DMS 273 (cell line): ENCODE data around the gene ALDH18A1.
A peak's percentile ranks its signal among the peaks of the same experiment; 100 is the strongest.

Source experiments
- DNase-seq: peaks from one replicate; lab custom pipeline; 2025; ENCODE audit not compliant: unreplicated experiment; lab: John Stamatoyannopoulos, UW

Gene ALDH18A1

DNA sequence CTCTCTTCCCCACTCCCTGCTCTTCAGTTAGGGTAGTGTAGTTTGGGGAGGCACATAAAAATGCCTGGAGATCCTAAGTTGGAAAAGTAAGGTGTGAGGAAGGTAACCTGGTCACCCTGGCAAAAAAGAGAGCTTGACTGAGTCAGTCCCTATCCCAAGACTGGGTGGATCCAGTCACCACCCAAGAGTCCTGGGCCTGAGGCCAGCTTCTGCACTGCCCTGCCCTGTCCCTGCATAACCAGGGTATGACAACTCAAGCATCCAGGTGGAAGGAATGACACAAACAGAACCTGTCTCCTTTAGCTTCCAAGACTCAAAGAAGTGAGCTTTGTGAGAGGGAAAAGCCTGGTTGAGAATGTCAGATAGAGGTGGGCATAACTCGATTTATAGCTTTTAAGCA, 68.5 kb downstream of the ALDH18A1 start:
- DNase-seq = no peak

GRCh38 chr10:95579835-95580535, 76.5 kb downstream of the ALDH18A1 start:
- DNase-seq = no peak

DNA sequence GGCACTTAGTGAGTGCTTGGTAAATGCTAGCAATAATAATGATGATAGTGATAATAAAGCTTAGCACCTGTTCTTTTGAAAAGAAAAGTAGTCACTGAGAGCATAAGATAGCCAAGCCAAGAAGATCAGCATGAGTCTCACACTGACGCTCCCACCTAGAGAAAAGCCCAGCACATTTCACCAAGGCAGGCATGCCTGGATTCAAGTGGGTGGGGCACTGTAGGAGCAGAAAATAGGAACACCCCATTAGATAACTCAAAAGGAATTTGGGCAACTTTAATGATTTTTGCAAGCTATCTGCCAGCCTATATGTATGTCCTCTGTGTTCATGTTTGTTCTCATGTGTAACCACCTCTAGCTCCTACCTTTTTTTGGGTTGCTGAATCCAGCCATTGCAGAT, 77.2 kb downstream of the ALDH18A1 start:
- no peak for DNase-seq

DNA sequence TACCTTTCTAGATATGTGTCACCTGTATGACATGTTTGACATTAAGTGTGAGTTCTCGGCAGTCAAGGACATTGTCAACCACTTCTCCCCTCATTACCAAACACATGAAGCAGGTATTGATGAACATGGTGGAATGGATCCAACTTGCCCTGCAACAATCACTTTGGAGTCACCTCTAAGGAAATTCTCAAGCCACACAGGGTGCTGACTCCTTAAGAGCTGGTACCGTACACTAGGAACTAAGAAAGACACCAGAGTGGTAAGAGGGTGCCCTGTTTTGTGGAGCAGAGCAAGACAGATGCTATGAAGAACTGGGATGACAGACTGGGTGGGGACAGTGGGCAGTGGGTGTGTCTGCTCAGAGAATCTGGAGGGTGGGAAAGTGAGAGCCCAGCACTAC, 77.9 kb downstream of the ALDH18A1 start:
- no peak for DNase-seq

- DNase-seq = no peak
Observed at GRCh38 chr10:95574649-95575365, 81.7 kb downstream of the ALDH18A1 start.

DNA sequence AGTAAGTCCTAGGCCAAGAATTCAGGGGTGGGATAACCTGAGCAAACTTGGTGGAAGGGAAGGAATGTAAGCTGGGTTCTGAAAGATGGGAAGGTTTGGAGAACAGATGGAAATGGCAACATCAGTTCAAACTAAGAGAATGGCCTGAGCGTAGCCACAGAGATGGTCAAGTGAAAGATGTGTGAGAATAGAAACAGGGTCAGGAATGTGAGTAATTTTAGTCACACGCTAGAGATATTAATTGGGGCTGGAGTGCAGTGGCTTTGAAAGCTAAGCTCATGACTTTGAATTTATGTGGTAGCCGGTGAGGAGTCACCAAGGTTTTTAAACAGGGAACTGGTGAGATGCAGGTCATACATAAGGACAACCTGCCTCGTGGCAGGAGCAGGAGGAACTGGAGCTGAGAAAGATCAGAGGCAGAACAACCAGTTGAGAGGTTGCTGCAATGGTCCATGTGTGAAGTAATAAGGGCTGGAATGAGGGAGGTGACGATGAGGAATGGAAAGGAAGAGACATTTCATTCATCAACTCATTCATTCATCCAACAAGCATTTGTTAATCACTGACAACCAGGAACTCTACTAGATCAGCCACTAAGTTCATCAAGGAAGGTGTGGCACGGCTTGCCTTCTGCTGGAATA, 82.4 kb downstream of the ALDH18A1 start:
- DNase-seq = no peak

- DNase-seq = no peak
Observed at GRCh38 chr10:95573527-95573926, 83.0 kb downstream of the ALDH18A1 start.

- DNase-seq = no peak
Observed at GRCh38 chr10:95572131-95572820, 84.2 kb downstream of the ALDH18A1 start.

GRCh38 chr10:95571390-95571789, 85.1 kb downstream of the ALDH18A1 start:
- no peak for DNase-seq

- DNase-seq = no peak
Observed at GRCh38 chr10:95569368-95569767, 87.1 kb downstream of the ALDH18A1 start.

DNA sequence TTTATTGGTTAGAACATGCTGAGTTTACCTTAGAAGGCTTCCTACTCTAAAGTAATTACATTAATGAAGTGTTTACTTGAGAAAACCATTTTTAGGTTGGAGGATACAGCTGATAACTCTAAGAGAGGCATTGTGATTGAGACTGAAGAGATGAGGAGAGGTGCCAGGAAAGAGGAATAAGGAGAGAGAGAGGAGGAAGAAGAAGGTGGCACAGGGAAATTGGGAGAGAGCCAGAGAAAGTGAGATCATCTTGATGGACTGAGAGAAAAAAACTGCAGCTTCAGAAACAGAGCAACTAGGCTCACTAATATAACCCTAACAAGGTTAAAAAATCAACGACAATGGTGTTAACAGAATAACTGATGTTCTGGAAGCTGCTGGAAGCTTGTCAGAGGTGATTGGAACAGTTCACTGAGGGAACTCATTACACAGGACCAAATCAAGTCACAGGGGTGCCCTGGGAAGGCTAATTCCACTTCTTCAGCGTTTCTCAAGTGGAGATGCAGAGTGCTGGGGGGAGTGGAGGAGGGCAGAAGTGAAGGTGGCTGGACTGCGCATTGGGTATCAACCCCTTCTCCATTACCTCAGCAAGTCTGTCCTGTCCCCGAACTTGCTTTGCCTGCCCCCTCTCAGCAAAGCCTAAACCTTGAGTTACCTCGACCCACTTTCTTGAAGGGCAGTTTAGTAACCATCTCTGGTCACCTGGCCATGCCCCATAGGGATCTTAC, 88.4 kb downstream of the ALDH18A1 start:
- peak; percentile 10 for DNase-seq

- no peak for DNase-seq
Observed at GRCh38 chr10:95566136-95566535, 90.4 kb downstream of the ALDH18A1 start.

- DNase-seq = no peak
Observed at GRCh38 chr10:95565336-95565735, 91.2 kb downstream of the ALDH18A1 start.

DNA sequence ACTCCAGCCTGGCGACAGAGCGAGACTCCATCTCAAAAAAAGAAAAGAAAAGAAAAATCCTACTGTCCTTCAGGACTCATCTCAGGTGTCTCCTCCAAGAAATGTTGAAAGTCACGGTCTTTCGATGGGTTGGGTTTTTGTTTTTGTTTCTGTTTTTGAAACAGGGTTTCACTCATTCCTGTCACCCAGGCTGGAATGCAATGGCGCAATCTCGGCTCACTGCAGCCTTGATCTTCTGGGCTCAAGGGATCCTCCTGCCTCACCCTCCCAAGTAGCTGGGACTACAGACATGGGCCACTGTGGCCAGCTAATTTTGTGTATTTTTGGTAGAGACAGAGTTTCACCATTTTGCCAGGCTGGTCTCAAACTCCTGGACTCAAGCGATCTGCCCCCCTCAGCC, 92.2 kb downstream of the ALDH18A1 start:
- DNase-seq = no peak

DNA sequence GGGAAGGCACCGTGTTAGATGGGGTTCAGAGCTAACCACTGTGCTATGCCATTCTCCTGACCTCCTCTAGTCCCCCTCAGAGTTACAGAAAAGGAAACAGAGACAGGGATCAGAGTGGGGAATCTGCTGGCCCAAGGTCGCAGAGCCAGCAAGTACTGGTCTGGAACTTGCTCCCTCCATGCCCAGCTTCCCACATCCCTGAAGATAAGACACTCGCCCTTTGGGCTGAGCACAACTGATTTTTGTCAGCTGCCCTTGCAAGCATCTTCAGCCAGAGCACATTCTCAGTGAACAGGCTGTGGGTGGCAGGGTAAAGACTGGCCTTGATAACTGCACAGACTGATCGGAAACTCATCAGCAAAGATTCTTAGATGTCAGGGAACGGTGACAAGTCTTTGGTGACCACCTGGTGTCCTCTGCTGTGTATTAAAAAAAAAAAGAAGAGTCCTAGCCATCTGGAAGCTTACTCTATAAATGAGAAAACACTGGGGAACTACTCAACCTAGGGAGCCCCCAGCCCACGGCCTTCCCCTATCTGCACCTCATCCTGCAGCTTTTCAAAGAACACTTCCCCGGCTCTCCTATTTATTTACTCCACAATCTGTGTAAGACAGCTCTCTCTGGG, 94.1 kb downstream of the ALDH18A1 start:
- no peak for DNase-seq

DNA sequence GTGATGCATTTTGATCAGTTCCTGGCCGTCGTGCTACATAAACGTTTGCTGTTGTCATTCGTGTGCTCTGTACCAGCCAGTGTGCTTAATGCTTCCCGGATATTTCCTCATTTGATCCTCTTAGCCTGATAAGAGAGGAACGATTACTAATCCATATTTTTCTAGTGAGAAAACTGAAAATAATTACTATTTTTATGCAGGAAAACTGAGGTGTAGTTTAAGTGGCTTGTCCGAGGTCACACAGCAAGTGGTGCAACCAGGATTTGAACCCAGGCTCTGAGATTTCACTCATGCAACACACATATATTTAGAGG, 94.7 kb downstream of the ALDH18A1 start:
- DNase-seq = no peak

DNA sequence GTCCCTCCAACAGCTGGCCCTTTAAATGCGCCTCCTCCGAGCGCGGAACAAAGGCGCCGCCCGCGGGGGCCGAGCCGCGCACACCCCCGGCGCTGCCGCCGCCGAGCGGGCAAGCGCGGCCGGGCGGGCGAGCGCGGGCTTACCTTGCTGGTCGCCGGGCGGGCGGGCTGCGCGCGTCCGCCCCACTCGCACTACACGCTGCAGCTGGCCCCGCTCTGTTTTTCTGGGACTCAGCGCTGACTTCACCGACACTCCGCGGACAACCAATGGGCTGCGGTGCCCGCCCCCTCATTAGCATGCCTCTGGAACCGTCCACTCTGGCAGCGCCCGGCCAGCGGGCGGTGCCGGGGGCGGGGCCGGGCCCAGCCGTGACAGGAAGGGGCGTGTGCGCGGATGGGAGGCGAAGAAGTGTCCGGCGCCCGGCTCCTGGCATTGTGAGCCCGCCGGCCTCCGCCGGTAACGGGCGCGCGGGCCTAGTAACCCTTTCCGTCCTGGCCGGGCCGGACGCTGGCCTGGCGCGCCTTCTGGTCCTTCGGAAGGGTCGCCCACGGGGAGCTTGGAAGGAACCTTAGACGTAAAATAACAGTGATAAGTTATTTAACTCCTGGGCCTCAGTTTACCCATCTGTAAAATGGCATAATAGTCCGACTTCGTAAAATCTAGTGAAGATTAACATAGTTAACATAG, 95.2 kb downstream of the ALDH18A1 start, which contains the start of gene SORBS1:
TSS of gene SORBS1 (minus strand) at position 195 of the 687 bp plus-strand sequence. CDS start 120,236 bp downstream, outside the sequence.
- peak; percentile 96 for DNase-seq

GRCh38 chr10:95560278-95561176, 96.0 kb downstream of the ALDH18A1 start:
- DNase-seq = peak; percentile 41

GRCh38 chr10:95559896-95560277, 96.6 kb downstream of the ALDH18A1 start:
- no peak for DNase-seq
